HepG2 (cell line): ENCODE measurements around the gene PGAP3. TPM values are rescaled to one million over a fixed set of nuclear protein-coding genes. Genes with fewer than 3 reads are reported as not detected.

Source experiments
- GFI1 ChIP-seq: sonication (generic); formaldehyde crosslinking; IDR thresholded peaks from 2 replicates; pipeline ENCODE4 v1.5.0; 2020; ENCODE audit warnings: missing genetic modification reagents, mild to moderate bottlenecking, borderline replicate concordance
- HOXD1 ChIP-seq: sonication (generic); formaldehyde crosslinking; IDR thresholded peaks from 2 replicates; pipeline ENCODE4 v1.5.0; 2020; ENCODE audit warnings: missing genetic modification reagents
- MATR3 ChIP-seq: sonication (generic); formaldehyde crosslinking; IDR thresholded peaks from 2 replicates; pipeline ENCODE4 v1.4.0; 2020; ENCODE audit warnings: missing genetic modification reagents
- MTERF4 ChIP-seq: sonication (generic); formaldehyde crosslinking; IDR thresholded peaks from 2 replicates; pipeline ENCODE4 v1.8.0; 2023; ENCODE audit warnings: mild to moderate bottlenecking, missing genetic modification reagents
- PHF20 ChIP-seq: sonication (generic); formaldehyde crosslinking; IDR thresholded peaks from 2 replicates; pipeline ENCODE4 v1.5.0; 2020; ENCODE audit warnings: mild to moderate bottlenecking, missing genetic modification reagents
- TAF15 ChIP-seq: fragments of 200-400 bp; formaldehyde crosslinking; IDR thresholded peaks from one replicate; pipeline ENCODE4 v1.6.1; 2018; ENCODE audit warnings: mild to moderate bottlenecking, low read depth, low read length; ENCODE audit not compliant: poor library complexity, severe bottlenecking
- TARDBP ChIP-seq: sonication (generic); formaldehyde crosslinking; IDR thresholded peaks from 2 replicates; pipeline ENCODE4 v1.8.0; 2022; ENCODE audit warnings: mild to moderate bottlenecking, missing genetic modification reagents
- YEATS2 ChIP-seq: sonication (generic); formaldehyde crosslinking; IDR thresholded peaks from 2 replicates; pipeline ENCODE4 v1.4.0; 2020; ENCODE audit warnings: missing genetic modification reagents, borderline replicate concordance
- ZNF232 ChIP-seq: sonication (generic); formaldehyde crosslinking; IDR thresholded peaks from 2 replicates; pipeline ENCODE4 v1.4.0; 2020; ENCODE audit warnings: missing genetic modification reagents, borderline replicate concordance
- ZNF431 ChIP-seq: sonication (generic); formaldehyde crosslinking; IDR thresholded peaks from 2 replicates; pipeline ENCODE4 v1.9.0; 2022; ENCODE audit warnings: missing genetic modification reagents, low read depth, mild to moderate bottlenecking, borderline replicate concordance
- ZNF503 ChIP-seq: sonication (generic); formaldehyde crosslinking; IDR thresholded peaks from 2 replicates; pipeline ENCODE4 v1.4.0; 2020; ENCODE audit warnings: missing genetic modification reagents
- ZNF770 ChIP-seq: sonication (generic); formaldehyde crosslinking; IDR thresholded peaks from 2 replicates; pipeline ENCODE4 v1.5.0; 2020; ENCODE audit warnings: mild to moderate bottlenecking, missing genetic modification reagents
- polyA plus RNA-seq, 8 experiments: library from polyadenylated mRNA; depleted of rRNA in 3 of 8; stranded (reverse) in 7 of 8; unstranded in 1 of 8; fragments of >200 nt; fragmentation: Illumina TruSeq in 4 of 8; extraction: Trizol in 4 of 8; gene quantifications; 2 replicates each; pipeline versions ENCODE4 v1.2.1 to v1.2.3, GENCODE V29; 2011 to 2016; ENCODE audit warnings: low read depth in 4 of 8, missing spikeins in 1 of 8, mixed read lengths in 1 of 8; ENCODE audit not compliant: insufficient read depth in 1 of 8
- total RNA-seq, 5 experiments: library from RNA; depleted of rRNA; stranded (reverse); fragments of >200 nt; fragmentation: Illumina TruSeq; extraction: Trizol; gene quantifications; 2 replicates each; pipeline ENCODE4 v1.2.3, GENCODE V29; 2016; ENCODE audit warnings: low read depth in 1 of 5
- TF ChIP-seq, protein P1 (sequence below): sonication (generic); formaldehyde crosslinking; IDR thresholded peaks from 2 replicates; pipeline ENCODE4 v1.4.0; 2020; ENCODE audit warnings: missing genetic modification reagents, borderline replicate concordance
- TF ChIP-seq, protein P2 (sequence below): sonication (generic); formaldehyde crosslinking; IDR thresholded peaks from 2 replicates; pipeline ENCODE4 v1.5.1; 2020; ENCODE audit warnings: missing genetic modification reagents, mild to moderate bottlenecking, borderline replicate concordance
- TF ChIP-seq, protein P3 (sequence below): IDR thresholded peaks from 2 replicates; pipeline ENCODE4 v1.6.1; 2016; ENCODE audit warnings: missing compliant biosample characterization, missing genetic modification reagents, borderline replicate concordance

PGAP3 gene
- total and polyA plus RNA-seq, 2 of the 13 experiments (the other 11 are each of a cell fraction or from before 2014, with no cell fraction given): 11.9 to 14.6 TPM

GRCh38 chr17:39687546-39688474, at the start of gene PGAP3 (continued):
- no peak for TF ChIP-seq ZNF770
- peak; percentile 74 for TF ChIP-seq MTERF4 (CRISPR knock-in tag)
- TF ChIP-seq, protein P1, sequence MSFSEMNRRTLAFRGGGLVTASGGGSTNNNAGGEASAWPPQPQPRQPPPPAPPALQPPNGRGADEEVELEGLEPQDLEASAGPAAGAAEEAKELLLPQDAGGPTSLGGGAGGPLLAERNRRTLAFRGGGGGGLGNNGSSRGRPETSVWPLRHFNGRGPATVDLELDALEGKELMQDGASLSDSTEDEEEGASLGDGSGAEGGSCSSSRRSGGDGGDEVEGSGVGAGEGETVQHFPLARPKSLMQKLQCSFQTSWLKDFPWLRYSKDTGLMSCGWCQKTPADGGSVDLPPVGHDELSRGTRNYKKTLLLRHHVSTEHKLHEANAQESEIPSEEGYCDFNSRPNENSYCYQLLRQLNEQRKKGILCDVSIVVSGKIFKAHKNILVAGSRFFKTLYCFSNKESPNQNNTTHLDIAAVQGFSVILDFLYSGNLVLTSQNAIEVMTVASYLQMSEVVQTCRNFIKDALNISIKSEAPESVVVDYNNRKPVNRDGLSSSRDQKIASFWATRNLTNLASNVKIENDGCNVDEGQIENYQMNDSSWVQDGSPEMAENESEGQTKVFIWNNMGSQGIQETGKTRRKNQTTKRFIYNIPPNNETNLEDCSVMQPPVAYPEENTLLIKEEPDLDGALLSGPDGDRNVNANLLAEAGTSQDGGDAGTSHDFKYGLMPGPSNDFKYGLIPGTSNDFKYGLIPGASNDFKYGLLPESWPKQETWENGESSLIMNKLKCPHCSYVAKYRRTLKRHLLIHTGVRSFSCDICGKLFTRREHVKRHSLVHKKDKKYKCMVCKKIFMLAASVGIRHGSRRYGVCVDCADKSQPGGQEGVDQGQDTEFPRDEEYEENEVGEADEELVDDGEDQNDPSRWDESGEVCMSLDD (CRISPR knock-in tag): peak; percentile 43
- peak; percentile 49; the same call in 1 of the 2 replicates for TF ChIP-seq ZNF431
- no peak for TF ChIP-seq MATR3 (CRISPR knock-in tag)
- peak; percentile 60; the same call in 1 of the 2 replicates for TF ChIP-seq TARDBP (CRISPR knock-in tag)
- TF ChIP-seq ZNF503: peak; percentile 26; the same call in 1 of the 2 replicates
- TF ChIP-seq GFI1: peak; percentile 21; the same call in 1 of the 2 replicates
- TF ChIP-seq HOXD1 (CRISPR knock-in tag): peak; percentile 68
- TF ChIP-seq, protein P2, sequence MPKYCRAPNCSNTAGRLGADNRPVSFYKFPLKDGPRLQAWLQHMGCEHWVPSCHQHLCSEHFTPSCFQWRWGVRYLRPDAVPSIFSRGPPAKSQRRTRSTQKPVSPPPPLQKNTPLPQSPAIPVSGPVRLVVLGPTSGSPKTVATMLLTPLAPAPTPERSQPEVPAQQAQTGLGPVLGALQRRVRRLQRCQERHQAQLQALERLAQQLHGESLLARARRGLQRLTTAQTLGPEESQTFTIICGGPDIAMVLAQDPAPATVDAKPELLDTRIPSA (CRISPR knock-in tag): no peak
- TF ChIP-seq, protein P3, sequence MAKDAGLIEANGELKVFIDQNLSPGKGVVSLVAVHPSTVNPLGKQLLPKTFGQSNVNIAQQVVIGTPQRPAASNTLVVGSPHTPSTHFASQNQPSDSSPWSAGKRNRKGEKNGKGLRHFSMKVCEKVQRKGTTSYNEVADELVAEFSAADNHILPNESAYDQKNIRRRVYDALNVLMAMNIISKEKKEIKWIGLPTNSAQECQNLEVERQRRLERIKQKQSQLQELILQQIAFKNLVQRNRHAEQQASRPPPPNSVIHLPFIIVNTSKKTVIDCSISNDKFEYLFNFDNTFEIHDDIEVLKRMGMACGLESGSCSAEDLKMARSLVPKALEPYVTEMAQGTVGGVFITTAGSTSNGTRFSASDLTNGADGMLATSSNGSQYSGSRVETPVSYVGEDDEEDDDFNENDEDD (CRISPR knock-in tag): peak; percentile 28; the same call in 1 of the 2 replicates
- TF ChIP-seq PHF20: peak; percentile 91
- TF ChIP-seq ZNF232 (CRISPR knock-in tag): peak; percentile 95
- TF ChIP-seq YEATS2 (CRISPR knock-in tag): peak; percentile 86; the same call in 1 of the 2 replicates
- no peak for TF ChIP-seq TAF15
